H9 (cell line): ENCODE results near the gene TMEM114. TPM values are rescaled to one million over a fixed set of nuclear protein-coding genes. Genes with fewer than 3 reads are reported as not detected.

Experiments used
- DNase-seq: peaks from one replicate; pipeline ENCODE4 v3.0.0-alpha.2; 2017
- H2AFZ ChIP-seq: one replicate; pipeline ENCODE4 v1.6.1; 2013; ENCODE audit warnings: mild to moderate bottlenecking, low read length, control low read depth, moderate library complexity
- H2AK5ac ChIP-seq: 2 replicates; pipeline ENCODE4 v1.6.1; 2013; ENCODE audit warnings: low read length, control low read depth, mixed read lengths; ENCODE audit not compliant: insufficient read length
- H2BK120ac ChIP-seq: one replicate; pipeline ENCODE4 v1.6.1; 2013; ENCODE audit warnings: low read depth, mild to moderate bottlenecking, low read length, control low read depth, inconsistent platforms; ENCODE audit not compliant: poor library complexity, severe bottlenecking
- H2BK12ac ChIP-seq: 2 replicates; pipeline ENCODE4 v1.6.1; 2013; ENCODE audit warnings: low read length, control low read depth, mixed read lengths, low read depth; ENCODE audit not compliant: insufficient read length
- H2BK15ac ChIP-seq: 2 replicates; pipeline ENCODE4 v1.6.1; 2013; ENCODE audit warnings: low read depth, low read length, control low read depth
- H2BK20ac ChIP-seq: one replicate; pipeline ENCODE4 v1.6.1; 2013; ENCODE audit warnings: low read depth, mild to moderate bottlenecking, low read length, control low read depth, inconsistent platforms; ENCODE audit not compliant: poor library complexity, severe bottlenecking
- H2BK5ac ChIP-seq: 2 replicates; pipeline ENCODE4 v1.6.1; 2013; ENCODE audit warnings: low read length, control low read depth, mixed read lengths; ENCODE audit not compliant: insufficient read length
- H3K14ac ChIP-seq: 2 replicates; pipeline ENCODE4 v1.6.1; 2013; ENCODE audit warnings: low read length, control low read depth; ENCODE audit not compliant: insufficient read depth
- H3K18ac ChIP-seq: 2 replicates; pipeline ENCODE4 v1.6.1; 2013; ENCODE audit warnings: low read depth, mild to moderate bottlenecking, mixed read lengths, low read length, control low read depth; ENCODE audit not compliant: insufficient read length
- H3K23ac ChIP-seq: 2 replicates; pipeline ENCODE4 v1.6.1; 2013; ENCODE audit warnings: low read length, control low read depth, mixed read lengths, low read depth; ENCODE audit not compliant: insufficient read length
- H3K23me2 ChIP-seq: 2 replicates; pipeline ENCODE4 v1.6.1; 2013; ENCODE audit warnings: low read depth, mild to moderate bottlenecking, mixed read lengths, low read length, control low read depth; ENCODE audit not compliant: insufficient read length, poor library complexity, severe bottlenecking
- H3K27ac ChIP-seq: 2 replicates; pipeline ENCODE4 v1.5.1; 2013; ENCODE audit warnings: low read length, control low read depth, mixed read lengths, low read depth; ENCODE audit not compliant: insufficient read length
- H3K27me3 ChIP-seq: 2 replicates; pipeline ENCODE4 v1.6.1; 2013; ENCODE audit warnings: low read length, control low read depth, inconsistent platforms; ENCODE audit not compliant: insufficient read depth
- H3K4ac ChIP-seq: 2 replicates; pipeline ENCODE4 v1.6.1; 2013; ENCODE audit warnings: low read depth, mild to moderate bottlenecking, control low read depth, inconsistent platforms, low read length, moderate library complexity
- H3K4me1 ChIP-seq: 2 replicates; pipeline ENCODE4 v1.6.1; 2013; ENCODE audit warnings: low read length, control low read depth, inconsistent platforms; ENCODE audit not compliant: insufficient read depth
- H3K4me2 ChIP-seq: 2 replicates; pipeline ENCODE4 v1.6.1; 2013; ENCODE audit warnings: low read length, control low read depth, mixed read lengths; ENCODE audit not compliant: insufficient read length, insufficient read depth
- H3K56ac ChIP-seq: 2 replicates; pipeline ENCODE4 v1.6.1; 2013; ENCODE audit warnings: low read depth, mild to moderate bottlenecking, mixed read lengths, low read length, control low read depth; ENCODE audit not compliant: insufficient read length
- H3K79me1 ChIP-seq: 2 replicates; pipeline ENCODE4 v1.6.1; 2013; ENCODE audit warnings: low read depth, mild to moderate bottlenecking, moderate library complexity, low read length, control low read depth, inconsistent platforms; ENCODE audit not compliant: insufficient read depth, poor library complexity, severe bottlenecking
- H3K79me2 ChIP-seq: 2 replicates; pipeline ENCODE4 v1.6.1; 2013; ENCODE audit warnings: low read length, control low read depth, inconsistent platforms; ENCODE audit not compliant: insufficient read depth
- H3K9ac ChIP-seq: 2 replicates; pipeline ENCODE4 v1.6.1; 2013; ENCODE audit warnings: low read length, control low read depth, mixed read lengths; ENCODE audit not compliant: insufficient read length; ENCODE audit errors: extremely low read depth
- H3K9me3 ChIP-seq: one replicate; pipeline ENCODE4 v1.6.1; 2013; ENCODE audit warnings: low read depth, low read length, inconsistent platforms; ENCODE audit not compliant: control insufficient read depth
- H3T11ph ChIP-seq: one replicate; pipeline ENCODE4 v1.6.1; 2013; ENCODE audit warnings: mild to moderate bottlenecking, low read length, control low read depth, inconsistent platforms
- H4K20me1 ChIP-seq: one replicate; pipeline ENCODE4 v1.6.1; 2013; ENCODE audit not compliant: control insufficient read depth, insufficient read length, insufficient read depth
- H4K5ac ChIP-seq: 2 replicates; pipeline ENCODE4 v1.6.1; 2013; ENCODE audit warnings: low read depth, mild to moderate bottlenecking, mixed read lengths, low read length, control low read depth; ENCODE audit not compliant: insufficient read length
- H4K8ac ChIP-seq: replicated peaks from 2 replicates; pipeline ENCODE4 v1.6.1; 2013; ENCODE audit warnings: low read length, control low read depth, mixed read lengths, low read depth; ENCODE audit not compliant: insufficient read length
- H4K91ac ChIP-seq: 2 replicates; pipeline ENCODE4 v1.6.1; 2013; ENCODE audit warnings: low read depth, mild to moderate bottlenecking, moderate library complexity, mixed read lengths, low read length, control low read depth; ENCODE audit not compliant: insufficient read length
- H3K27ac Mint-ChIP-seq, 3 experiments: 2 replicates in 2 of 3; 3 replicates in 1 of 3; pipeline ENCODE4 v1.8.0; 2020 to 2021; ENCODE audit warnings: mixed read lengths in 3 of 3, mild to moderate bottlenecking in 1 of 3, moderate library complexity in 1 of 3
- H3K27me3 Mint-ChIP-seq: 2 replicates; pipeline ENCODE4 v1.8.0; 2021; ENCODE audit warnings: low read depth, mild to moderate bottlenecking, moderate library complexity, mixed read lengths
- H3K36me3 Mint-ChIP-seq, 3 experiments: 2 replicates in 2 of 3; 3 replicates in 1 of 3; pipeline ENCODE4 v1.8.0; 2020 to 2021; ENCODE audit warnings: low read depth in 3 of 3, mixed read lengths in 3 of 3; ENCODE audit not compliant: insufficient read depth in 1 of 3
- H3K4me1 Mint-ChIP-seq, 2 experiments: 2 replicates each; pipeline ENCODE4 v1.8.0; 2020; ENCODE audit warnings: mixed read lengths in 2 of 2
- H3K4me3 Mint-ChIP-seq, 2 experiments: 2 replicates in 1 of 2; 3 replicates in 1 of 2; pipeline ENCODE4 v1.8.0; 2020 to 2021; ENCODE audit warnings: mild to moderate bottlenecking in 2 of 2, mixed read lengths in 2 of 2, moderate library complexity in 1 of 2
- H3K9me3 Mint-ChIP-seq, 2 experiments: 2 replicates in 1 of 2; 3 replicates in 1 of 2; pipeline ENCODE4 v1.8.0; 2020; ENCODE audit warnings: mild to moderate bottlenecking in 2 of 2, mixed read lengths in 2 of 2, moderate library complexity in 1 of 2
- CTCF ChIP-seq: fragments of 200-600 bp; sonication (generic); conservative IDR thresholded peaks from 3 replicates; pipeline ENCODE4 v1.8.0; 2021; ENCODE audit warnings: antibody characterized with exemption, mild to moderate bottlenecking
- WGBS: extraction: QIAGEN DNeasy Blood & Tissue Kit; methylation state at CpG from one replicate; pipeline ENCODE4 v1.1.7; 2013; ENCODE audit warnings: missing lambda C conversion rate, low lambda C conversion rate, mixed read lengths; ENCODE audit not compliant: insufficient read length; ENCODE audit errors: extremely low coverage; 5-methylcytosine and 5-hydroxymethylcytosine counted together
- total RNA-seq: library from RNA; stranded (reverse); gene quantifications from 2 replicates; pipeline ENCODE4 v1.2.1, GENCODE V29; 2021

The TMEM114 gene
- total RNA-seq, 1 experiment from 2014 or later: 0.33 TPM

GRCh38 chr16:8554022-8554421, 36.3 kb downstream of the TMEM114 start:
- H4K8ac ChIP-seq: no peak overlapping the region
- no peaks in the 10 kb centered on the region for H3K79me1 ChIP-seq
- H2BK5ac ChIP-seq: no peak overlapping the region
- H2AFZ ChIP-seq: no peak overlapping the region
- no peaks in the 10 kb centered on the region for H3K27me3 ChIP-seq
- H3K14ac ChIP-seq: no peak overlapping the region
- no peak overlapping the region for H2AK5ac ChIP-seq
- H3K4me1 Mint-ChIP-seq: peaks cover 18 to 32% of the 10 kb centered on the region in 2 experiments
- H3K4me3 Mint-ChIP-seq: no peak overlapping the region
- no peak overlapping the region for H2BK12ac ChIP-seq
- H3K9me3 ChIP-seq: no peaks in the 10 kb centered on the region
- H3K36me3 Mint-ChIP-seq: no peaks in the 10 kb centered on the region
- no peak overlapping the region for H4K91ac ChIP-seq
- no peak overlapping the region for H3K4me2 ChIP-seq
- peaks cover 74% of the 10 kb centered on the region for H3K27me3 Mint-ChIP-seq
- no CpG with 5 or more reads among the region's 4 CpGs for WGBS
- H3K27ac ChIP-seq: no peak overlapping the region
- DNase-seq: no peak
- no peak overlapping the region for H3K27ac Mint-ChIP-seq
- no peaks in the 10 kb centered on the region for H3K79me2 ChIP-seq
- no peak overlapping the region for H3T11ph ChIP-seq
- H3K18ac ChIP-seq: no peak overlapping the region
- no peak overlapping the region for H3K56ac ChIP-seq
- H3K23me2 ChIP-seq: no peaks in the 10 kb centered on the region
- H3K4me1 ChIP-seq: no peaks in the 10 kb centered on the region
- H2BK20ac ChIP-seq: no peak overlapping the region
- H3K9me3 Mint-ChIP-seq: peaks cover 0 to 6% of the 10 kb centered on the region in 2 experiments; a peak in 1 of 5 replicates
- no peak overlapping the region for H2BK15ac ChIP-seq
- no peak for TF ChIP-seq CTCF
- H3K4ac ChIP-seq: no peak overlapping the region
- no peak overlapping the region for H3K9ac ChIP-seq
- H4K5ac ChIP-seq: no peak overlapping the region
- H2BK120ac ChIP-seq: no peak overlapping the region
- no peak overlapping the region for H3K23ac ChIP-seq
- H4K20me1 ChIP-seq: no peaks in the 10 kb centered on the region
